Body of pancreas (tissue), 4 donors: Measurements from ENCODE around the gene MZT2B. TPM values are rescaled to one million over a fixed set of nuclear protein-coding genes. Genes with fewer than 3 reads are reported as not detected.
"Not testable (repeated sequence)": the region's sequence is repeated elsewhere in the genome, so short reads cannot be mapped to it uniquely, and the experiment has no call there.

Experiments used
- ATAC-seq: fragments of 150-250 bp; one replicate; pipeline ENCODE4 v1.9.1; 2016
- DNase-seq, 4 donors: peaks; one replicate each; pipeline ENCODE4 v3.0.0-alpha.2; 2019
- H3K27ac ChIP-seq, 4 donors: fragments of 200-600 bp; sonication (generic); 1 replicate in 3 of 4; 2 replicates in 1 of 4; pipeline versions ENCODE4 v1.5.1 to v1.6.1; 2016 to 2019; ENCODE audit warnings: mild to moderate bottlenecking in 1 of 4, mixed read lengths in 1 of 4, moderate library complexity in 1 of 4
- H3K27me3 ChIP-seq, 2 donors: fragments of 200-600 bp; sonication (generic); one replicate each; pipeline ENCODE4 v1.6.0; 2016; ENCODE audit warnings: mild to moderate bottlenecking in 1 of 2
- H3K36me3 ChIP-seq, 2 donors: fragments of 200-600 bp; sonication (generic); replicated peaks in 1 of 2; 2 replicates each; pipeline ENCODE4 v1.5.1; 2016; ENCODE audit warnings: low read depth in 2 of 2; ENCODE audit not compliant: insufficient read depth in 1 of 2
- H3K4me1 ChIP-seq: fragments of 200-600 bp; sonication (generic); one replicate; pipeline ENCODE4 v1.6.0; 2016
- H3K4me3 ChIP-seq, 2 donors: fragments of 200-600 bp; sonication (generic); 1 replicate in 1 of 2; 2 replicates in 1 of 2; pipeline ENCODE4 v1.5.1; 2016 to 2019
- H3K9me3 ChIP-seq, 3 donors: fragments of 200-600 bp; sonication (generic); 1 replicate in 2 of 3; 2 replicates in 1 of 3; pipeline ENCODE4 v1.5.1; 2016
- CTCF ChIP-seq, 7 experiments: fragments of 450-650 bp in 4 of 7; fragments of 200-600 bp in 3 of 7; sonication (generic) in 3 of 7; IDR thresholded peaks; one replicate each; pipeline ENCODE4 v1.5.1; 2016 to 2019; ENCODE audit warnings: antibody characterized with exemption in 7 of 7
- POLR2A ChIP-seq, 3 donors: fragments of 450-650 bp; IDR thresholded peaks; one replicate each; pipeline ENCODE4 v1.6.1; 2016; ENCODE audit warnings: antibody characterized with exemption in 3 of 3, mild to moderate bottlenecking in 2 of 3
- WGBS, 2 donors: methylation state at CpG; one replicate each; pipeline ENCODE4 v1.1.5; 2017; 5-methylcytosine and 5-hydroxymethylcytosine counted together
- intact Hi-C: fragments of 100-400 bp; cut with DNase I; formaldehyde crosslinking; loops from one replicate; pipeline ENCODE4 v1.15.1; 2023
- total RNA-seq, 2 donors: library from RNA; depleted of rRNA; stranded (reverse); fragments of >200 nt; gene quantifications; one replicate each; pipeline ENCODE4 v1.1.0, GENCODE V29; 2016

Gene MZT2B
- total RNA-seq, 2 donors from 2014 or later: 68.6 to 106 TPM

GRCh38 chr2:130230376-130230775 is 48.3 kb downstream of the MZT2B start:
- H3K27me3 ChIP-seq, H3K27ac ChIP-seq, DNase-seq, H3K9me3 ChIP-seq, ATAC-seq, H3K4me3 ChIP-seq, H3K4me1 ChIP-seq, H3K36me3 ChIP-seq, intact Hi-C loops: not testable (repeated sequence)
- WGBS, 2 donors: 77 to 88% methylated on average over 12 to 14 of the region's 18 CpGs

- H3K4me3 ChIP-seq, H3K4me1 ChIP-seq, H3K36me3 ChIP-seq, ATAC-seq, H3K27me3 ChIP-seq, DNase-seq, H3K9me3 ChIP-seq, intact Hi-C loops, H3K27ac ChIP-seq: not testable (repeated sequence)
- 69 to 80% methylated on average over 4 to 13 of the region's 15 CpGs for WGBS, 2 donors
Measured at GRCh38 chr2:130230907-130231306, 48.8 kb downstream of the MZT2B start.

- no peak overlapping the region for H3K4me3 ChIP-seq
- H3K9me3 ChIP-seq: no peaks in the 10 kb centered on the region
- ATAC-seq (no peak), DNase-seq (no peak)
- no peaks in the 10 kb centered on the region for H3K27me3 ChIP-seq
- H3K4me1 ChIP-seq: no peaks in the 10 kb centered on the region
- H3K27ac ChIP-seq: no peak overlapping the region
- no peaks in the 10 kb centered on the region for H3K36me3 ChIP-seq
- intact Hi-C loops: no loop called here
- WGBS, 2 donors: 47 to 53% methylated on average over 12 of the region's 12 CpGs
- TF ChIP-seq CTCF (IDR thresholded peaks at IDR 0.05): no peak
- no peak for TF ChIP-seq POLR2A (IDR thresholded peaks at IDR 0.05)
Measured at GRCh38 chr2:130231656-130232055, 49.6 kb downstream of the MZT2B start.

- H3K9me3 ChIP-seq, H3K4me3 ChIP-seq, DNase-seq, H3K27ac ChIP-seq, H3K4me1 ChIP-seq, intact Hi-C loops, H3K36me3 ChIP-seq, H3K27me3 ChIP-seq, ATAC-seq: not testable (repeated sequence)
- WGBS, 2 donors: 70 to 84% methylated on average over 2 of the region's 2 CpGs
Measured at GRCh38 chr2:130233066-130233465, 51.0 kb downstream of the MZT2B start.

- H3K27ac ChIP-seq, intact Hi-C loops, DNase-seq, H3K4me3 ChIP-seq, H3K4me1 ChIP-seq, ATAC-seq, H3K27me3 ChIP-seq, H3K9me3 ChIP-seq, H3K36me3 ChIP-seq: not testable (repeated sequence)
- WGBS, 2 donors: 43 to 73% methylated on average over 6 of the region's 6 CpGs
Measured at GRCh38 chr2:130239581-130239980, 57.5 kb downstream of the MZT2B start.

Other genes with a start within 250 kb of the MZT2B start
- gene RAB6C, start 202.6 kb upstream of the MZT2B start, total RNA-seq: under 1 TPM in 1 of 2 donors, not detected in 1; 0.52 TPM
- not detected for gene POTEF, start 53.0 kb upstream of the MZT2B start, total RNA-seq
- gene CCDC74B, start 37.1 kb upstream of the MZT2B start, total RNA-seq: 1 to 10 TPM in 1 of 2 donors, under 1 TPM in 1; 0.99 to 1.0 TPM
- 10 to 100 TPM; 25.4 to 33.3 TPM for gene SMPD4, start 660 bp upstream of the MZT2B start, total RNA-seq
- gene TUBA3E, start 16.2 kb downstream of the MZT2B start, total RNA-seq: not detected
- 10 to 100 TPM; 77.5 to 78.1 TPM for gene IMP4, start 160.6 kb downstream of the MZT2B start, total RNA-seq
- gene PTPN18, start 173.8 kb downstream of the MZT2B start, total RNA-seq: 100 to 1,000 TPM in 1 of 2 donors, 10 to 100 TPM in 1; 61.7 to 156 TPM